Hematopoietic multipotent progenitor cell treated with erythropoietin and hydrocortisone succinate and interleukin-3 and kit ligand, for 15 days (in vitro differentiated cells): ENCODE measurements around the gene KDM1A.

Experiments used
- DNase-seq: peaks from one replicate; pipeline ENCODE4 v3.0.0-alpha.2; 2015; ENCODE audit warnings: low spot score

KDM1A gene

GRCh38 chr1:23069675-23070074 is 50.4 kb downstream of the KDM1A start:
- DNase-seq: no peak

- no peak for DNase-seq
These were observed 54.7 kb downstream of the KDM1A start for GRCh38 chr1:23074012-23074411.

GRCh38 chr1:23079025-23079424 is 59.8 kb downstream of the KDM1A start:
- no peak for DNase-seq

GRCh38 chr1:23080885-23081284 is 61.6 kb downstream of the KDM1A start:
- DNase-seq: no peak

- DNase-seq: no peak
These were observed 62.1 kb downstream of the KDM1A start for GRCh38 chr1:23081376-23081775.

GRCh38 chr1:23083714-23084480 is 64.6 kb downstream of the KDM1A start:
- DNase-seq: no peak

GRCh38 chr1:23084880-23085279 is 65.6 kb downstream of the KDM1A start:
- DNase-seq: no peak

- no peak for DNase-seq
These were observed 66.4 kb downstream of the KDM1A start for GRCh38 chr1:23085696-23086095.

GRCh38 chr1:23088027-23088426 is 68.8 kb downstream of the KDM1A start:
- no peak for DNase-seq

GRCh38 chr1:23090056-23090455 is 70.8 kb downstream of the KDM1A start:
- no peak for DNase-seq

GRCh38 chr1:23091545-23091944 is 72.3 kb downstream of the KDM1A start:
- no peak for DNase-seq

GRCh38 chr1:23092447-23092846 is 73.2 kb downstream of the KDM1A start:
- no peak for DNase-seq

GRCh38 chr1:23097316-23097715 is 78.0 kb downstream of the KDM1A start:
- no peak for DNase-seq

GRCh38 chr1:23098463-23099170 is 79.3 kb downstream of the KDM1A start:
- peak; percentile 77 for DNase-seq

- DNase-seq: no peak
These were observed 79.9 kb downstream of the KDM1A start for GRCh38 chr1:23099171-23099536.

GRCh38 chr1:23100074-23100748 is 80.9 kb downstream of the KDM1A start:
- DNase-seq: no peak

- no peak for DNase-seq
These were observed 82.0 kb downstream of the KDM1A start for GRCh38 chr1:23101101-23101827.

GRCh38 chr1:23101887-23102286 is 82.6 kb downstream of the KDM1A start:
- no peak for DNase-seq

GRCh38 chr1:23102289-23102688 is 83.0 kb downstream of the KDM1A start:
- DNase-seq: no peak

- DNase-seq: no peak
These were observed 84.0 kb downstream of the KDM1A start for GRCh38 chr1:23103001-23103889.

- no peak for DNase-seq
These were observed 89.8 kb downstream of the KDM1A start for GRCh38 chr1:23108918-23109533.
